ENCODE data around the gene RERE. TPM values are rescaled to one million over a fixed set of nuclear protein-coding genes. Genes with fewer than 3 reads are reported as not detected.

RERE gene
- total RNA-seq, 1 experiment from 2014 or later: 55.2 TPM

- no peaks in the 10 kb centered on the region for H3K36me3 ChIP-seq (ENCODE audit: insufficient read depth, low read length)
- no peaks in the 10 kb centered on the region for H3K9me2 ChIP-seq (replicated peaks; ENCODE audit: insufficient read depth, low read length)
- H3K9ac ChIP-seq (ENCODE audit: low read length): no peak overlapping the region
- no peak for DNase-seq
- H3K4me2 ChIP-seq (ENCODE audit: low read depth, low read length, poor library complexity, severe bottlenecking): no peak overlapping the region
- H3K27ac ChIP-seq (ENCODE audit: low read length): no peak overlapping the region
- no peak overlapping the region for H2AFZ ChIP-seq (ENCODE audit: low read length)
- H3K9me3 ChIP-seq (ENCODE audit: low read length): no peaks in the 10 kb centered on the region
- no peaks in the 10 kb centered on the region for H3K27me3 ChIP-seq (ENCODE audit: low read length)
- H3K4me3 ChIP-seq (ENCODE audit: low read length): no peak overlapping the region
- H4K20me1 ChIP-seq (ENCODE audit: insufficient read depth, low read depth, low read length): no peaks in the 10 kb centered on the region
- H3K79me2 ChIP-seq (ENCODE audit: low read length): no peaks in the 10 kb centered on the region
- no peaks in the 10 kb centered on the region for H3K4me1 ChIP-seq (ENCODE audit: low read length)
These were observed 488.0 kb downstream of the RERE start for GRCh38 chr1:8329439-8329838.

- H3K9me2 ChIP-seq (replicated peaks; ENCODE audit: insufficient read depth, low read length): no peaks in the 10 kb centered on the region
- H3K79me2 ChIP-seq (ENCODE audit: low read length): no peaks in the 10 kb centered on the region
- no peak overlapping the region for H2AFZ ChIP-seq (ENCODE audit: low read length)
- no peak overlapping the region for H3K27ac ChIP-seq (ENCODE audit: low read length)
- no peak overlapping the region for H3K4me3 ChIP-seq (ENCODE audit: low read length)
- no peak overlapping the region for H3K9ac ChIP-seq (ENCODE audit: low read length)
- no peaks in the 10 kb centered on the region for H4K20me1 ChIP-seq (ENCODE audit: insufficient read depth, low read depth, low read length)
- no peak for DNase-seq
- no peaks in the 10 kb centered on the region for H3K4me1 ChIP-seq (ENCODE audit: low read length)
- no peaks in the 10 kb centered on the region for H3K36me3 ChIP-seq (ENCODE audit: insufficient read depth, low read length)
- H3K9me3 ChIP-seq (ENCODE audit: low read length): no peaks in the 10 kb centered on the region
- no peaks in the 10 kb centered on the region for H3K27me3 ChIP-seq (ENCODE audit: low read length)
- no peak overlapping the region for H3K4me2 ChIP-seq (ENCODE audit: low read depth, low read length, poor library complexity, severe bottlenecking)
These were observed 489.2 kb downstream of the RERE start for GRCh38 chr1:8328271-8328670.

GRCh38 chr1:8326265-8326664 is 491.2 kb downstream of the RERE start:
- H4K20me1 ChIP-seq (ENCODE audit: insufficient read depth, low read depth, low read length): no peaks in the 10 kb centered on the region
- H2AFZ ChIP-seq (ENCODE audit: low read length): no peak overlapping the region
- H3K9ac ChIP-seq (ENCODE audit: low read length): no peak overlapping the region
- H3K79me2 ChIP-seq (ENCODE audit: low read length): no peaks in the 10 kb centered on the region
- H3K27ac ChIP-seq (ENCODE audit: low read length): no peak overlapping the region
- H3K9me3 ChIP-seq (ENCODE audit: low read length): no peaks in the 10 kb centered on the region
- no peaks in the 10 kb centered on the region for H3K4me1 ChIP-seq (ENCODE audit: low read length)
- no peak overlapping the region for H3K4me3 ChIP-seq (ENCODE audit: low read length)
- no peak for DNase-seq
- H3K36me3 ChIP-seq (ENCODE audit: insufficient read depth, low read length): no peaks in the 10 kb centered on the region
- H3K4me2 ChIP-seq (ENCODE audit: low read depth, low read length, poor library complexity, severe bottlenecking): no peak overlapping the region
- H3K9me2 ChIP-seq (replicated peaks; ENCODE audit: insufficient read depth, low read length): no peaks in the 10 kb centered on the region
- H3K27me3 ChIP-seq (ENCODE audit: low read length): no peaks in the 10 kb centered on the region

- no peak for DNase-seq
- no peaks in the 10 kb centered on the region for H3K9me2 ChIP-seq (replicated peaks; ENCODE audit: insufficient read depth, low read length)
- H3K9ac ChIP-seq (ENCODE audit: low read length): no peak overlapping the region
- H4K20me1 ChIP-seq (ENCODE audit: insufficient read depth, low read depth, low read length): no peaks in the 10 kb centered on the region
- no peak overlapping the region for H2AFZ ChIP-seq (ENCODE audit: low read length)
- no peaks in the 10 kb centered on the region for H3K9me3 ChIP-seq (ENCODE audit: low read length)
- H3K27ac ChIP-seq (ENCODE audit: low read length): no peak overlapping the region
- no peaks in the 10 kb centered on the region for H3K4me1 ChIP-seq (ENCODE audit: low read length)
- no peak overlapping the region for H3K4me2 ChIP-seq (ENCODE audit: low read depth, low read length, poor library complexity, severe bottlenecking)
- H3K79me2 ChIP-seq (ENCODE audit: low read length): no peaks in the 10 kb centered on the region
- H3K36me3 ChIP-seq (ENCODE audit: insufficient read depth, low read length): no peaks in the 10 kb centered on the region
- H3K27me3 ChIP-seq (ENCODE audit: low read length): no peaks in the 10 kb centered on the region
- no peak overlapping the region for H3K4me3 ChIP-seq (ENCODE audit: low read length)
These were observed 491.7 kb downstream of the RERE start for GRCh38 chr1:8325771-8326170.

GRCh38 chr1:8324176-8324810 is 493.1 kb downstream of the RERE start:
- DNase-seq: no peak
- Histone ChIP-seq H3K79me2 (ENCODE audit: low read length) (no peaks in the 10 kb centered on the region), H3K27ac (ENCODE audit: low read length) (no peak overlapping the region), H3K9me2 (replicated peaks; ENCODE audit: insufficient read depth, low read length) (no peaks in the 10 kb centered on the region), H3K4me1 (ENCODE audit: low read length) (no peaks in the 10 kb centered on the region), H3K27me3 (ENCODE audit: low read length) (no peaks in the 10 kb centered on the region), H3K9me3 (ENCODE audit: low read length) (no peaks in the 10 kb centered on the region), H3K4me2 (ENCODE audit: low read depth, low read length, poor library complexity, severe bottlenecking) (no peak overlapping the region), H3K4me3 (ENCODE audit: low read length) (no peak overlapping the region), H3K36me3 (ENCODE audit: insufficient read depth, low read length) (no peaks in the 10 kb centered on the region), H4K20me1 (ENCODE audit: insufficient read depth, low read depth, low read length) (no peaks in the 10 kb centered on the region), H2AFZ (ENCODE audit: low read length) (no peak overlapping the region), H3K9ac (ENCODE audit: low read length) (no peak overlapping the region)

- no peak for DNase-seq
- Histone ChIP-seq H3K9ac (ENCODE audit: low read length) (no peak overlapping the region), H2AFZ (ENCODE audit: low read length) (no peak overlapping the region), H3K36me3 (ENCODE audit: insufficient read depth, low read length) (no peaks in the 10 kb centered on the region), H3K4me1 (ENCODE audit: low read length) (no peaks in the 10 kb centered on the region), H3K4me3 (ENCODE audit: low read length) (no peak overlapping the region), H3K9me3 (ENCODE audit: low read length) (no peaks in the 10 kb centered on the region), H3K27me3 (ENCODE audit: low read length) (no peaks in the 10 kb centered on the region), H3K9me2 (replicated peaks; ENCODE audit: insufficient read depth, low read length) (no peaks in the 10 kb centered on the region), H3K4me2 (ENCODE audit: low read depth, low read length, poor library complexity, severe bottlenecking) (no peak overlapping the region), H3K27ac (ENCODE audit: low read length) (no peak overlapping the region), H4K20me1 (ENCODE audit: insufficient read depth, low read depth, low read length) (no peaks in the 10 kb centered on the region), H3K79me2 (ENCODE audit: low read length) (no peaks in the 10 kb centered on the region)
These were observed 493.7 kb downstream of the RERE start for GRCh38 chr1:8323706-8324105.

GRCh38 chr1:8321612-8322011 is 495.8 kb downstream of the RERE start:
- H3K9me3 ChIP-seq (ENCODE audit: low read length): no peaks in the 10 kb centered on the region
- no peak overlapping the region for H3K9ac ChIP-seq (ENCODE audit: low read length)
- no peaks in the 10 kb centered on the region for H3K36me3 ChIP-seq (ENCODE audit: insufficient read depth, low read length)
- H3K4me3 ChIP-seq (ENCODE audit: low read length): no peak overlapping the region
- H3K27ac ChIP-seq (ENCODE audit: low read length): no peak overlapping the region
- no peak overlapping the region for H3K4me2 ChIP-seq (ENCODE audit: low read depth, low read length, poor library complexity, severe bottlenecking)
- H3K79me2 ChIP-seq (ENCODE audit: low read length): no peaks in the 10 kb centered on the region
- no peak for DNase-seq
- no peaks in the 10 kb centered on the region for H3K9me2 ChIP-seq (replicated peaks; ENCODE audit: insufficient read depth, low read length)
- no peaks in the 10 kb centered on the region for H3K4me1 ChIP-seq (ENCODE audit: low read length)
- H3K27me3 ChIP-seq (ENCODE audit: low read length): no peaks in the 10 kb centered on the region
- H2AFZ ChIP-seq (ENCODE audit: low read length): no peak overlapping the region
- no peaks in the 10 kb centered on the region for H4K20me1 ChIP-seq (ENCODE audit: insufficient read depth, low read depth, low read length)

GRCh38 chr1:8318436-8318835 is 499.0 kb downstream of the RERE start:
- no peak overlapping the region for H2AFZ ChIP-seq (ENCODE audit: low read length)
- H3K36me3 ChIP-seq (ENCODE audit: insufficient read depth, low read length): no peaks in the 10 kb centered on the region
- no peaks in the 10 kb centered on the region for H3K9me3 ChIP-seq (ENCODE audit: low read length)
- no peak overlapping the region for H3K4me2 ChIP-seq (ENCODE audit: low read depth, low read length, poor library complexity, severe bottlenecking)
- no peaks in the 10 kb centered on the region for H3K9me2 ChIP-seq (replicated peaks; ENCODE audit: insufficient read depth, low read length)
- H3K27ac ChIP-seq (ENCODE audit: low read length): no peak overlapping the region
- no peaks in the 10 kb centered on the region for H3K79me2 ChIP-seq (ENCODE audit: low read length)
- no peaks in the 10 kb centered on the region for H3K4me1 ChIP-seq (ENCODE audit: low read length)
- no peak for DNase-seq
- no peak overlapping the region for H3K9ac ChIP-seq (ENCODE audit: low read length)
- H4K20me1 ChIP-seq (ENCODE audit: insufficient read depth, low read depth, low read length): no peaks in the 10 kb centered on the region
- H3K27me3 ChIP-seq (ENCODE audit: low read length): no peaks in the 10 kb centered on the region
- H3K4me3 ChIP-seq (ENCODE audit: low read length): no peak overlapping the region

All from Karpas-422 (cell line).